ENCODE results near the gene ARHGEF4. TPM values are rescaled to one million over a fixed set of nuclear protein-coding genes. Genes with fewer than 3 reads are reported as not detected.

Gene ARHGEF4
- total RNA-seq, 3 donors from 2014 or later: 0.94 to 14.0 (median 1.5) TPM

DNA sequence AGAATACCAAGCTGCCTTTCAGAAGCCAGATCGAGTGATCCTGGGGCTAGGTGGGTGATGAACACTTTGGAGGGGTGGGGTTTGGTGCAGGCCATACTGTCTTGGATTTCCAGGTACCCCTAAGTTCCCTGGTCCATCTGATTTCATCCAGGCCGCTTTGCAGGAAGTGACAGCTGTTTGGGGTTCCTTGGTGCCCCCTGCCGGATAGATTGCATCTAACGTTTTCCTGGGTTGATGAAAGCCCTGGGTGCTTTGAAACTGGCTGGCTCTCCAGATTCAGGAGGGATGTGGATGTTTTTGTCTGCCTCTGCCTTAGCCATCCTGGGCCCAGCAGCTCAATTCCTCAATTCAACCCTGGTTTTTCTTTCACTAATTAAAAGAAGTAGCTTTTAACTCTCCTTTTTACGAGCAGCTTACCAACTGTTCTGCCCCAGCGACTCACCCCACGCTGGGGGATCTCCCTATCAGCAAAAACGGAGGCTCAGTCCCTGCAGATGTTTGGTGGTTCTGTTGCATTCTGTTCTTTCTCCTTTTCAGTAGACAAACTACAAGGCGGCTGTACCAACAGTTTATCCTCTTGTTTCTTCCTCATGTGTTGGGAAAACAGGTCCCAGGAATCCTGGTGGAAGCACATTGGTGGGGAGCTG, 37.1 kb downstream of the ARHGEF4 start:
- DNase-seq (peak in 2 of 3 donors; percentile 74 to 91), ATAC-seq (peak; percentile 74)
- Histone ChIP-seq H3K9me3 (no peaks in the 10 kb centered on the region), H3K4me3 (no peak overlapping the region), H3K4me1 (ENCODE audit: low read depth) (no peaks in the 10 kb centered on the region), H3K36me3 (ENCODE audit: low read depth) (no peaks in the 10 kb centered on the region)
- intact Hi-C loops (cut with DNase I, micrococcal nuclease): loop anchor here (5.0 kb wide), 1 partner anchor 77 kb away; no protein-coding TSS in a partner anchor
- TF ChIP-seq, protein P1, sequence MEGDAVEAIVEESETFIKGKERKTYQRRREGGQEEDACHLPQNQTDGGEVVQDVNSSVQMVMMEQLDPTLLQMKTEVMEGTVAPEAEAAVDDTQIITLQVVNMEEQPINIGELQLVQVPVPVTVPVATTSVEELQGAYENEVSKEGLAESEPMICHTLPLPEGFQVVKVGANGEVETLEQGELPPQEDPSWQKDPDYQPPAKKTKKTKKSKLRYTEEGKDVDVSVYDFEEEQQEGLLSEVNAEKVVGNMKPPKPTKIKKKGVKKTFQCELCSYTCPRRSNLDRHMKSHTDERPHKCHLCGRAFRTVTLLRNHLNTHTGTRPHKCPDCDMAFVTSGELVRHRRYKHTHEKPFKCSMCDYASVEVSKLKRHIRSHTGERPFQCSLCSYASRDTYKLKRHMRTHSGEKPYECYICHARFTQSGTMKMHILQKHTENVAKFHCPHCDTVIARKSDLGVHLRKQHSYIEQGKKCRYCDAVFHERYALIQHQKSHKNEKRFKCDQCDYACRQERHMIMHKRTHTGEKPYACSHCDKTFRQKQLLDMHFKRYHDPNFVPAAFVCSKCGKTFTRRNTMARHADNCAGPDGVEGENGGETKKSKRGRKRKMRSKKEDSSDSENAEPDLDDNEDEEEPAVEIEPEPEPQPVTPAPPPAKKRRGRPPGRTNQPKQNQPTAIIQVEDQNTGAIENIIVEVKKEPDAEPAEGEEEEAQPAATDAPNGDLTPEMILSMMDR (IDR thresholded peaks at IDR 0.05): peak; percentile 25

DNA sequence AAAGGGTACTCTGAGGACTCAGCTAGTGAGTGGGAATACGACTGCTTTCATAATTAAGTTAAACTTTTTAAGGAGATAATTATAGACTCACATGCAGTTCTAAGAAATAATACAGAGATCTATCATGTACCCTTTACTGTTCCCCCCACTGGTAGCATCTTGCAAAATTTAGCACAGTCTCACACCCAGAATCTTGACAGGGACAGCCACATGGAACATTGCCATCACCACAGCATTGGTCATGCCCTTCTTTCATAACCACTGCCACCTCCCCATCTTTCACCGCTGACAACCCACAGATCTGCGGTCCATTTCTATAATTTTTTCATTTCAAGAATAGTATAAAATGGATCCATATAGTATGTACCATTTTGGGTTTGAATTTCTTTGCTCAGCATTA, 37.8 kb downstream of the ARHGEF4 start:
- Histone ChIP-seq H3K4me1 (ENCODE audit: low read depth) (no peaks in the 10 kb centered on the region), H3K4me3 (no peak overlapping the region), H3K36me3 (ENCODE audit: low read depth) (no peaks in the 10 kb centered on the region), H3K9me3 (no peaks in the 10 kb centered on the region)
- intact Hi-C loops (cut with DNase I, micrococcal nuclease): loop anchor here (5.0 kb wide), 1 partner anchor 77 kb away; no protein-coding TSS in a partner anchor
- ATAC-seq (no peak), DNase-seq (no peak)
- TF ChIP-seq, protein P1 (IDR thresholded peaks at IDR 0.05): no peak

DNA sequence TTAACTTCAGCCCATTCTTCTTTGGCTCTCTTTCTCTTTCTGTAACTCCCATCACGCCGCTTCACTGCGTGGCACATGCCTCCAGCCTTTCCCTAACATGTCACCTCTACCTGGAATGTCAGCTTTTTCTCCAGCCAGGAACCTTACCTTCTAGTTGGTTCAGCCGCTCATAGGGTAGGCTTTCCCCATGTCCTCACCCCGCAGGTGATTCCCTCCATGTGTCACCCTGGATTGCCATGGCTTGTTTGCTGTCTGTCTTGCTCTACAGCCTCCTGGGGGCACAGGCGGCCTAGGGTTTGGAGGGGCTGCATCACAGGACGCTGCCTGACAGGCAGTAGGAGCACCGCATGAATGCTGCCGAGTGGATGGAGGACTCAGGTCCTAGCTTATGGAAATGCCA, 39.2 kb downstream of the ARHGEF4 start:
- TF ChIP-seq, protein P1 (IDR thresholded peaks at IDR 0.05): no peak
- intact Hi-C loops (cut with DNase I, micrococcal nuclease): no loop called here
- H3K9me3 ChIP-seq: no peaks in the 10 kb centered on the region

DNA sequence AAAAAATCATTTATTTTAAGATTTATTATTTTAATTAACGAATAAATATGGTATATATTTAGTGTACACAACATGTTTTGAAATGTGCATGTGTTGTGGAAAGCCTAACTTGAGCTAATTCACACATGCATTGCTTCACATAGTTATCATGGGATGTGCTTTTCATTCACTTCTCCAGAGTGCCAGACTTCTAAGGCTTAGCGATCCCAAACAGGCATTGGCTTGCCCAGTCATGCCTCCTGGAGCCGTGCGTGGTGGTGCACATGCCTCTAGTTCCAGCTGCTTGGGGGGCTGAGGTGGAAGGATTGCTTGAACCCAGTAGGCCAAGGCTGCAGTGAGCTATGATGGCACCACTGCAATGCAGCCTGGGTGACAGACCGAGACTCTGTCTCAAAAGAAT, 40.5 kb downstream of the ARHGEF4 start:
- Histone ChIP-seq H3K36me3 (ENCODE audit: low read depth) (no peaks in the 10 kb centered on the region), H3K4me3 (no peak overlapping the region), H3K9me3 (no peaks in the 10 kb centered on the region), H3K4me1 (ENCODE audit: low read depth) (no peaks in the 10 kb centered on the region)
- intact Hi-C loops (cut with DNase I, micrococcal nuclease): no loop called here
- no peak for DNase-seq
- TF ChIP-seq, protein P1 (IDR thresholded peaks at IDR 0.05): no peak
- ATAC-seq: no peak

More for the DNA sequence above, 39.2 kb downstream of the ARHGEF4 start:
- ATAC-seq (no peak), DNase-seq (no peak)
- Histone ChIP-seq H3K4me3 (no peak overlapping the region), H3K4me1 (ENCODE audit: low read depth) (no peaks in the 10 kb centered on the region), H3K36me3 (ENCODE audit: low read depth) (no peaks in the 10 kb centered on the region)

DNA sequence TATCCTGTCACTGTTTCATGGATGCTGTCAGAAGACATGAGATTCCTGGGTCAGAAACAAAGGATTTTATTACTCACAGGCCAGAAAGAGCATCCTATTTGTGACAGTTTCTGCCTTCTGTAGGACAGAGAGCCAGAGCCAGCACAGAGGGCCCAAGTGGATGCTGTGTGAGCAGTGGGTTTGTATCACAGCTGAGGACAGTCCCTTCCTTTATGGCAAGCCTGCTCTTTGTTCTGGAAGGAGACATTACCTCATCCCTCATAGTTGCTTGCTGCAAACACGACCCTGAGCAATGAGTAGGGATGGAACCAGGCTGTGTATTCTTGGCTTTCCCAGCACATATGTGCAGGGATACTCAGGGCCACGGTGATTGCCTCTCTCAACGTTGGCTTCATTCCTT, 41.6 kb downstream of the ARHGEF4 start:
- Histone ChIP-seq H3K4me1 (ENCODE audit: low read depth) (no peaks in the 10 kb centered on the region), H3K4me3 (no peak overlapping the region), H3K9me3 (no peaks in the 10 kb centered on the region), H3K36me3 (ENCODE audit: low read depth) (no peaks in the 10 kb centered on the region)
- intact Hi-C loops (cut with DNase I, micrococcal nuclease): no loop called here
- ATAC-seq (no peak), DNase-seq (no peak)
- TF ChIP-seq, protein P1 (IDR thresholded peaks at IDR 0.05): no peak
